H9 (cell line): ENCODE measurements around the gene TNK2. TPM values are rescaled to one million over a fixed set of nuclear protein-coding genes. Genes with fewer than 3 reads are reported as not detected.

Experiments
- DNase-seq: peaks from one replicate; pipeline ENCODE4 v3.0.0-alpha.2; 2017
- H2AFZ ChIP-seq: one replicate; pipeline ENCODE4 v1.6.1; 2013; ENCODE audit warnings: mild to moderate bottlenecking, low read length, control low read depth, moderate library complexity
- H2AK5ac ChIP-seq: 2 replicates; pipeline ENCODE4 v1.6.1; 2013; ENCODE audit warnings: low read length, control low read depth, mixed read lengths; ENCODE audit not compliant: insufficient read length
- H2BK120ac ChIP-seq: one replicate; pipeline ENCODE4 v1.6.1; 2013; ENCODE audit warnings: low read depth, mild to moderate bottlenecking, low read length, control low read depth, inconsistent platforms; ENCODE audit not compliant: poor library complexity, severe bottlenecking
- H2BK12ac ChIP-seq: 2 replicates; pipeline ENCODE4 v1.6.1; 2013; ENCODE audit warnings: low read length, control low read depth, mixed read lengths, low read depth; ENCODE audit not compliant: insufficient read length
- H2BK15ac ChIP-seq: 2 replicates; pipeline ENCODE4 v1.6.1; 2013; ENCODE audit warnings: low read depth, low read length, control low read depth
- H2BK20ac ChIP-seq: one replicate; pipeline ENCODE4 v1.6.1; 2013; ENCODE audit warnings: low read depth, mild to moderate bottlenecking, low read length, control low read depth, inconsistent platforms; ENCODE audit not compliant: poor library complexity, severe bottlenecking
- H2BK5ac ChIP-seq: 2 replicates; pipeline ENCODE4 v1.6.1; 2013; ENCODE audit warnings: low read length, control low read depth, mixed read lengths; ENCODE audit not compliant: insufficient read length
- H3K14ac ChIP-seq: 2 replicates; pipeline ENCODE4 v1.6.1; 2013; ENCODE audit warnings: low read length, control low read depth; ENCODE audit not compliant: insufficient read depth
- H3K18ac ChIP-seq: 2 replicates; pipeline ENCODE4 v1.6.1; 2013; ENCODE audit warnings: low read depth, mild to moderate bottlenecking, mixed read lengths, low read length, control low read depth; ENCODE audit not compliant: insufficient read length
- H3K23ac ChIP-seq: 2 replicates; pipeline ENCODE4 v1.6.1; 2013; ENCODE audit warnings: low read length, control low read depth, mixed read lengths, low read depth; ENCODE audit not compliant: insufficient read length
- H3K23me2 ChIP-seq: 2 replicates; pipeline ENCODE4 v1.6.1; 2013; ENCODE audit warnings: low read depth, mild to moderate bottlenecking, mixed read lengths, low read length, control low read depth; ENCODE audit not compliant: insufficient read length, poor library complexity, severe bottlenecking
- H3K27ac ChIP-seq: 2 replicates; pipeline ENCODE4 v1.5.1; 2013; ENCODE audit warnings: low read length, control low read depth, mixed read lengths, low read depth; ENCODE audit not compliant: insufficient read length
- H3K27me3 ChIP-seq: 2 replicates; pipeline ENCODE4 v1.6.1; 2013; ENCODE audit warnings: low read length, control low read depth, inconsistent platforms; ENCODE audit not compliant: insufficient read depth
- H3K4ac ChIP-seq: 2 replicates; pipeline ENCODE4 v1.6.1; 2013; ENCODE audit warnings: low read depth, mild to moderate bottlenecking, control low read depth, inconsistent platforms, low read length, moderate library complexity
- H3K4me1 ChIP-seq: 2 replicates; pipeline ENCODE4 v1.6.1; 2013; ENCODE audit warnings: low read length, control low read depth, inconsistent platforms; ENCODE audit not compliant: insufficient read depth
- H3K4me2 ChIP-seq: 2 replicates; pipeline ENCODE4 v1.6.1; 2013; ENCODE audit warnings: low read length, control low read depth, mixed read lengths; ENCODE audit not compliant: insufficient read length, insufficient read depth
- H3K56ac ChIP-seq: 2 replicates; pipeline ENCODE4 v1.6.1; 2013; ENCODE audit warnings: low read depth, mild to moderate bottlenecking, mixed read lengths, low read length, control low read depth; ENCODE audit not compliant: insufficient read length
- H3K79me1 ChIP-seq: 2 replicates; pipeline ENCODE4 v1.6.1; 2013; ENCODE audit warnings: low read depth, mild to moderate bottlenecking, moderate library complexity, low read length, control low read depth, inconsistent platforms; ENCODE audit not compliant: insufficient read depth, poor library complexity, severe bottlenecking
- H3K79me2 ChIP-seq: 2 replicates; pipeline ENCODE4 v1.6.1; 2013; ENCODE audit warnings: low read length, control low read depth, inconsistent platforms; ENCODE audit not compliant: insufficient read depth
- H3K9ac ChIP-seq: 2 replicates; pipeline ENCODE4 v1.6.1; 2013; ENCODE audit warnings: low read length, control low read depth, mixed read lengths; ENCODE audit not compliant: insufficient read length; ENCODE audit errors: extremely low read depth
- H3K9me3 ChIP-seq: one replicate; pipeline ENCODE4 v1.6.1; 2013; ENCODE audit warnings: low read depth, low read length, inconsistent platforms; ENCODE audit not compliant: control insufficient read depth
- H3T11ph ChIP-seq: one replicate; pipeline ENCODE4 v1.6.1; 2013; ENCODE audit warnings: mild to moderate bottlenecking, low read length, control low read depth, inconsistent platforms
- H4K20me1 ChIP-seq: one replicate; pipeline ENCODE4 v1.6.1; 2013; ENCODE audit not compliant: control insufficient read depth, insufficient read length, insufficient read depth
- H4K5ac ChIP-seq: 2 replicates; pipeline ENCODE4 v1.6.1; 2013; ENCODE audit warnings: low read depth, mild to moderate bottlenecking, mixed read lengths, low read length, control low read depth; ENCODE audit not compliant: insufficient read length
- H4K8ac ChIP-seq: replicated peaks from 2 replicates; pipeline ENCODE4 v1.6.1; 2013; ENCODE audit warnings: low read length, control low read depth, mixed read lengths, low read depth; ENCODE audit not compliant: insufficient read length
- H4K91ac ChIP-seq: 2 replicates; pipeline ENCODE4 v1.6.1; 2013; ENCODE audit warnings: low read depth, mild to moderate bottlenecking, moderate library complexity, mixed read lengths, low read length, control low read depth; ENCODE audit not compliant: insufficient read length
- H3K27ac Mint-ChIP-seq, 3 experiments: 2 replicates in 2 of 3; 3 replicates in 1 of 3; pipeline ENCODE4 v1.8.0; 2020 to 2021; ENCODE audit warnings: mixed read lengths in 3 of 3, mild to moderate bottlenecking in 1 of 3, moderate library complexity in 1 of 3
- H3K27me3 Mint-ChIP-seq: 2 replicates; pipeline ENCODE4 v1.8.0; 2021; ENCODE audit warnings: low read depth, mild to moderate bottlenecking, moderate library complexity, mixed read lengths
- H3K36me3 Mint-ChIP-seq, 3 experiments: 2 replicates in 2 of 3; 3 replicates in 1 of 3; pipeline ENCODE4 v1.8.0; 2020 to 2021; ENCODE audit warnings: low read depth in 3 of 3, mixed read lengths in 3 of 3; ENCODE audit not compliant: insufficient read depth in 1 of 3
- H3K4me1 Mint-ChIP-seq, 2 experiments: 2 replicates each; pipeline ENCODE4 v1.8.0; 2020; ENCODE audit warnings: mixed read lengths in 2 of 2
- H3K4me3 Mint-ChIP-seq, 2 experiments: 2 replicates in 1 of 2; 3 replicates in 1 of 2; pipeline ENCODE4 v1.8.0; 2020 to 2021; ENCODE audit warnings: mild to moderate bottlenecking in 2 of 2, mixed read lengths in 2 of 2, moderate library complexity in 1 of 2
- H3K9me3 Mint-ChIP-seq, 2 experiments: 2 replicates in 1 of 2; 3 replicates in 1 of 2; pipeline ENCODE4 v1.8.0; 2020; ENCODE audit warnings: mild to moderate bottlenecking in 2 of 2, mixed read lengths in 2 of 2, moderate library complexity in 1 of 2
- WGBS: extraction: QIAGEN DNeasy Blood & Tissue Kit; methylation state at CpG from one replicate; pipeline ENCODE4 v1.1.7; 2013; ENCODE audit warnings: missing lambda C conversion rate, low lambda C conversion rate, mixed read lengths; ENCODE audit not compliant: insufficient read length; ENCODE audit errors: extremely low coverage; 5-methylcytosine and 5-hydroxymethylcytosine counted together
- total RNA-seq: library from RNA; stranded (reverse); gene quantifications from 2 replicates; pipeline ENCODE4 v1.2.1, GENCODE V29; 2021
- TF ChIP-seq, protein P1 (sequence below): fragments of 200-600 bp; sonication (generic); conservative IDR thresholded peaks from 3 replicates; pipeline ENCODE4 v1.8.0; 2021; ENCODE audit warnings: antibody characterized with exemption, mild to moderate bottlenecking

Gene TNK2
- total RNA-seq, 1 experiment from 2014 or later, result 34.5 TPM

DNA sequence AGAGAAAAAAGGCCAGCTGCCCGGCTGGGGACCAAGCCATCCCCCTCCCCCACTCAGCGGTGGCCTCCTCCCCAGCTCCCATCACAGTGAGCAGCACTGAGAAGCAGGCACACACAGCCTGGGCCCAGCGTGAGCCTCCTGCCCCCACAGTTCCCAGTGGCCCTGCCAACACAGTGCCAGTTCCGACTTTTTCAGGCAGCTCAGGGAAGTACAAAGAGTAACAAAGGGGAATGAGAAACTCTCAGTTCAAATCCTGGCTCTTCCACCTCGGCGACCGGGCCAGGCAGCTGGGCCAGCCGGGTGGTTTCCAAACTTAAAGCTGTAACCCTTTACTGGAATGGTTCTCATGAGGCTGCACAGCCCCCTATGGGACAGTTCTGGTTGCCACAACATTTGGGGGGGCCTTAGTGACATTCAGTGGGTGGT lies 18.5 kb downstream of the TNK2 start:
- H2AK5ac ChIP-seq, result no peak overlapping the region
- no peak overlapping the region for H3K56ac ChIP-seq
- Mint-ChIP-seq H3K4me1 (peaks cover 49 to 74% of the 10 kb centered on the region in 2 experiments), H3K36me3 (peaks cover 4 to 6% (median 5%) of the 10 kb centered on the region in 3 experiments; a peak in 6 of 7 replicates), H3K9me3 (no peaks in the 10 kb centered on the region), H3K27me3 (no peaks in the 10 kb centered on the region; the same call in 1 of the 2 replicates), H3K27ac (peak overlapping the region; percentile 46 to 91 (median 85); a peak in 6 of 7 replicates), H3K4me3 (peak overlapping the region in 1 of 2 experiments; percentile 35; a peak in 1 of 5 replicates)
- no peaks in the 10 kb centered on the region for H3K9me3 ChIP-seq
- no peak overlapping the region for H3K14ac ChIP-seq
- no peak for DNase-seq
- H3K23me2 ChIP-seq, result peaks cover 3% of the 10 kb centered on the region
- H4K8ac ChIP-seq, result no peak overlapping the region
- H3K27ac ChIP-seq, result no peak overlapping the region
- no peak overlapping the region for H2BK5ac ChIP-seq
- H2BK12ac ChIP-seq, result no peak overlapping the region
- no peak overlapping the region for H2BK20ac ChIP-seq
- TF ChIP-seq, protein P1, sequence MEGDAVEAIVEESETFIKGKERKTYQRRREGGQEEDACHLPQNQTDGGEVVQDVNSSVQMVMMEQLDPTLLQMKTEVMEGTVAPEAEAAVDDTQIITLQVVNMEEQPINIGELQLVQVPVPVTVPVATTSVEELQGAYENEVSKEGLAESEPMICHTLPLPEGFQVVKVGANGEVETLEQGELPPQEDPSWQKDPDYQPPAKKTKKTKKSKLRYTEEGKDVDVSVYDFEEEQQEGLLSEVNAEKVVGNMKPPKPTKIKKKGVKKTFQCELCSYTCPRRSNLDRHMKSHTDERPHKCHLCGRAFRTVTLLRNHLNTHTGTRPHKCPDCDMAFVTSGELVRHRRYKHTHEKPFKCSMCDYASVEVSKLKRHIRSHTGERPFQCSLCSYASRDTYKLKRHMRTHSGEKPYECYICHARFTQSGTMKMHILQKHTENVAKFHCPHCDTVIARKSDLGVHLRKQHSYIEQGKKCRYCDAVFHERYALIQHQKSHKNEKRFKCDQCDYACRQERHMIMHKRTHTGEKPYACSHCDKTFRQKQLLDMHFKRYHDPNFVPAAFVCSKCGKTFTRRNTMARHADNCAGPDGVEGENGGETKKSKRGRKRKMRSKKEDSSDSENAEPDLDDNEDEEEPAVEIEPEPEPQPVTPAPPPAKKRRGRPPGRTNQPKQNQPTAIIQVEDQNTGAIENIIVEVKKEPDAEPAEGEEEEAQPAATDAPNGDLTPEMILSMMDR, result peak; percentile 35; the same call in 2 of the 3 replicates
- H3K27me3 ChIP-seq, result no peaks in the 10 kb centered on the region
- H3K9ac ChIP-seq, result no peak overlapping the region
- no peak overlapping the region for H3K23ac ChIP-seq
- H3T11ph ChIP-seq, result no peak overlapping the region
- no peaks in the 10 kb centered on the region for H4K20me1 ChIP-seq
- H3K79me1 ChIP-seq, result peaks cover 3% of the 10 kb centered on the region
- H4K5ac ChIP-seq, result no peak overlapping the region
- no peak overlapping the region for H4K91ac ChIP-seq
- no peaks in the 10 kb centered on the region for H3K79me2 ChIP-seq
- H3K18ac ChIP-seq, result no peak overlapping the region
- H2BK15ac ChIP-seq, result no peak overlapping the region
- H3K4me2 ChIP-seq, result no peak overlapping the region
- H2AFZ ChIP-seq, result no peak overlapping the region
- no peak overlapping the region for H2BK120ac ChIP-seq
- WGBS, result no CpG with 5 or more reads among the region's 8 CpGs
- H3K4me1 ChIP-seq, result peaks cover 8% of the 10 kb centered on the region; the same call in 1 of the 2 replicates
- H3K4ac ChIP-seq, result no peak overlapping the region
